Inflammatory macrophage treated with lipopolysaccharide for 4 hours (primary cell): ENCODE results near the gene LRRC56.
"Not testable (repeated sequence)": the region's sequence is repeated elsewhere in the genome, so short reads cannot be mapped to it uniquely, and the experiment has no call there.

Experiments
- DNase-seq: peaks from one replicate; pipeline ENCODE4 v3.0.0-alpha.2; 2020

The LRRC56 gene

GRCh38 chr11:559712-560304 lies 22.5 kb downstream of the LRRC56 start:
- DNase-seq = no peak

GRCh38 chr11:560305-561147 lies 23.2 kb downstream of the LRRC56 start, which contains the start of the genes LMNTD2 and RASSF7:
Gene LMNTD2, minus strand, starts transcription at chr11:560738. Its CDS starts 22 bp downstream, at chr11:560716.
Gene RASSF7, plus strand, starts transcription at chr11:560970. Its CDS starts 799 bp downstream, at chr11:561769.
- DNase-seq = peak; percentile 91

DNA sequence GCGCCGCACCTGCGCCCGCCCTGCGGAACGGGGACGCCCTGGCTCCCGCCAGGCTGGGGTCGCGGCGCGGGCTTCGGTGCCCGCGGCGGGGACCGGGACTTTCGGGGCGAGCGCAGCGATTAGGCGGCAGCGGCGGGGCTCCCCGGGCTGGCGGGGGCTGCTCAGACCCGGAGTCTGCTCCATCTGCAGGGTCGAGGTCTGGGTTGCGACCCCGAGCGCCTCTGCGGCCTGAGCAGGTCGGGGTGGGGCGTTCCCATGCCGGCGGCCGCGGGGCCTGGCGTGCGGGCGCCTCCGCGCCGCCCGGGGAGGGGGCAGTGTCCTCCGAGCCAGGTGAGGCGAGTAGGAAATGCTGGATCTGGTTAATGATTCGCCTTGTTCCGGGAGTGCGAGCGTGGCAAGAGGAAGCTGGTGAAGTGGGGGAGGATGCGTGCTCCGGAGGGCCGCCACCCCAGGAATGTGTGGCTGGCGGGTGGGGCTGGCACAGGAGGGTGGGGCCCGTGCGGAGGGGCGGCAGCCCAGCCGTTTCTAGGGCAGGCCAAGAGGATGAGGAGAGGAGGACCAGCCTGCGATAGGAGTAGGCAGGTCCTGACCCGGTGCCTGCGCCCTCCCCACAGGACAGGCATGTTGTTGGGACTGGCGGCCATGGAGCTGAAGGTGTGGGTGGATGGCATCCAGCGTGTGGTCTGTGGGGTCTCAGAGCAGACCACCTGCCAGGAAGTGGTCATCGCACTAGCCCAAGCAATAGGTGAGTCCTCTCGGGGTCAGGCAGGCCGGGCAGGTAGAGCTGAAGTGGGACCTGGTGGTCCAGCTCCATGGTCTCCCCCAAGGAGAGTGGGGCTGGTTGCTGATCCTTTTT lies 24.0 kb downstream of the LRRC56 start:
- no peak for DNase-seq

DNA sequence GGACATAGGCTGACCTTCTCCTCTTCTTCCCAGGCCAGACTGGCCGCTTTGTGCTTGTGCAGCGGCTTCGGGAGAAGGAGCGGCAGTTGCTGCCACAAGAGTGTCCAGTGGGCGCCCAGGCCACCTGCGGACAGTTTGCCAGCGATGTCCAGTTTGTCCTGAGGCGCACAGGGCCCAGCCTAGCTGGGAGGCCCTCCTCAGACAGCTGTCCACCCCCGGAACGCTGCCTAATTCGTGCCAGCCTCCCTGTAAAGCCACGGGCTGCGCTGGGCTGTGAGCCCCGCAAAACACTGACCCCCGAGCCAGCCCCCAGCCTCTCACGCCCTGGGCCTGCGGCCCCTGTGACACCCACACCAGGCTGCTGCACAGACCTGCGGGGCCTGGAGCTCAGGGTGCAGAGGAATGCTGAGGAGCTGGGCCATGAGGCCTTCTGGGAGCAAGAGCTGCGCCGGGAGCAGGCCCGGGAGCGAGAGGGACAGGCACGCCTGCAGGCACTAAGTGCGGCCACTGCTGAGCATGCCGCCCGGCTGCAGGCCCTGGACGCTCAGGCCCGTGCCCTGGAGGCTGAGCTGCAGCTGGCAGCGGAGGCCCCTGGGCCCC lies 24.8 kb downstream of the LRRC56 start:
- no peak for DNase-seq

DNA sequence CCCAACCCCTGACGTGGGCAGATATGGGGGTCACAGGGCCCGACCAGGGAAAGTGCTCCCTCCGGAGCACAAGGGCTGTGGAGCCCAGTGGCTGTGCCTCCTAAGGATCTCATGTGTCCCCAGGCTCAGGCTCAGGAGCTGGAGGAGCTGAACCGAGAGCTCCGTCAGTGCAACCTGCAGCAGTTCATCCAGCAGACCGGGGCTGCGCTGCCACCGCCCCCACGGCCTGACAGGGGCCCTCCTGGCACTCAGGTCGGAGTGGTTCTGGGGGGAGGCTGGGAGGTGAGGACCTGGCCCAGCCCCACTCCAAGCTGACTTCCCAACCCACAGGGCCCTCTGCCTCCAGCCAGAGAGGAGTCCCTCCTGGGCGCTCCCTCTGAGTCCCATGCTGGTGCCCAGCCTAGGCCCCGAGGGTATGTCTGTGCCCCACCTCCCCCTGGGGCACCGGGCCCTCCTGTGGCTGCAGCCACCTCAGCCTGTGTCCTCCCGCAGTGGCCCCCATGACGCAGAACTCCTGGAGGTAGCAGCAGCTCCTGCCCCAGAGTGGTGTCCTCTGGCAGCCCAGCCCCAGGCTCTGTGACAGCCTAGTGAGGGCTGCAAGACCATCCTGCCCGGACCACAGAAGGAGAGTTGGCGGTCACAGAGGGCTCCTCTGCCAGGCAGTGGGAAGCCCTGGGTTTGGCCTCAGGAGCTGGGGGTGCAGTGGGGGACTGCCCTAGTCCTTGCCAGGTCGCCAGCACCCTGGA lies 25.9 kb downstream of the LRRC56 start:
- DNase-seq = no peak

DNA sequence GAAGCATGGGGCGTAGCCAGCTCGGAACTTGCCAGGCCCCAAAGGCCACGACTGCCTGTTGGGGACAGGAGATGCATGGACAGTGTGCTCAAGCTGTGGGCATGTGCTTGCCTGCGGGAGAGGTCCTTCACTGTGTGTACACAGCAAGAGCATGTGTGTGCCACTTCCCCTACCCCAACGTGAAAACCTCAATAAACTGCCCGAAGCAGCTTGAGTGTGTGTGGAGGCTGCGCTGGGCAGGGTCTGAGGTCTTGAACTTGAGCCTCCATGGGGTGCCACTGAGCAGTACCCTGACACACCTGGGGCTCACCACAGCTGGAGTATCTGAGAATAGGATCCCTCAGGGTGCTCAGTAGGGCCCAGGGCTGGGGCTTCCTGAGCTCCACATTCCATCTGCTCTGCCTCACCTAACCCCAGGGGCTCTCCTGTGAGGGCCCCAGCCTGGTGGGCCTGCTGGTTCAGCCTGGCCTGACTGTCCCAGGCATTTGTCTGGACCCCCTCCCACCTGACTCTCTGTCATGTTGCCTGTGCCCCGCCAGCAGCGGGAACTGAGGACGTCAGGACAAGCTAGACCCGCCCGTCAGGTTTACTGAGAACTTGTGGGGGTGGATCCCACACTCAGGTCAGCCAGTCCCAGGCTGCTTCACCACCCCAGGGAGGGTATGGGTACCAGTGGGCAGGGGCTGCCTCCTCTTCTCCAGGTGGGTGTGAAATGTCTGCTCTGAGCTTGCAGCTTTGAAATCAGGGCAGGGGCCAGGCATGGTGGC lies 26.7 kb downstream of the LRRC56 start:
- no peak for DNase-seq

DNA sequence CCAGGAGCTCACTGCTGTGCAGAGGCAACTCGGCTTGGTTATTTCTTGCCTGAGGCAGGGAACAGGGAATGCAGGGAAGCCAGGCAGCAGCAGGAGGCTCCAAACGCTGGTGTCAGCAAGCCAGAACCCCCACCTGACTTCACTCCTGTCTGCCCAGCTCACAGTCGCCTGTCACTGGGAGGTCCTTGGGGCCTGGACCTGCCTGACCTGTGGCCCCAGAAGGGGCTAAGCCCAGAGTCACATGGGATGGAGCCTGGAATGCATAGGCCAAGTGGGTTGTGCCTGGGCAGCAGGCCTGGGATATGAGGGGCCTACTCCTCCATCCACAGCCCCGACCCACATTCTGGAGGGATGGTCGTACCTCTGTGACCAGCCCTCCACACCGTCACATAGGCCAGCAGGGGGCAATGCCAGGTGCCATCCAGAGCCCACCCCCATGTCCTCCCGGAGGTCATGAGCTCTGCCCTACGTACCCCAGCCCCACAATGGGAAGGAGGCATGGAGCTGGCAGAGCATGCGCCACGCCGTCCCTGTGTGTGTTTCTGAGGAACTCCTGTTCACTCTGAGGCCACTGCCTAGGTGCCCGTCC lies 28.7 kb downstream of the LRRC56 start:
- no peak for DNase-seq

GRCh38 chr11:567011-567628 lies 29.8 kb downstream of the LRRC56 start:
- no peak for DNase-seq

GRCh38 chr11:567629-568292 lies 30.4 kb downstream of the LRRC56 start:
- DNase-seq = no peak

DNA sequence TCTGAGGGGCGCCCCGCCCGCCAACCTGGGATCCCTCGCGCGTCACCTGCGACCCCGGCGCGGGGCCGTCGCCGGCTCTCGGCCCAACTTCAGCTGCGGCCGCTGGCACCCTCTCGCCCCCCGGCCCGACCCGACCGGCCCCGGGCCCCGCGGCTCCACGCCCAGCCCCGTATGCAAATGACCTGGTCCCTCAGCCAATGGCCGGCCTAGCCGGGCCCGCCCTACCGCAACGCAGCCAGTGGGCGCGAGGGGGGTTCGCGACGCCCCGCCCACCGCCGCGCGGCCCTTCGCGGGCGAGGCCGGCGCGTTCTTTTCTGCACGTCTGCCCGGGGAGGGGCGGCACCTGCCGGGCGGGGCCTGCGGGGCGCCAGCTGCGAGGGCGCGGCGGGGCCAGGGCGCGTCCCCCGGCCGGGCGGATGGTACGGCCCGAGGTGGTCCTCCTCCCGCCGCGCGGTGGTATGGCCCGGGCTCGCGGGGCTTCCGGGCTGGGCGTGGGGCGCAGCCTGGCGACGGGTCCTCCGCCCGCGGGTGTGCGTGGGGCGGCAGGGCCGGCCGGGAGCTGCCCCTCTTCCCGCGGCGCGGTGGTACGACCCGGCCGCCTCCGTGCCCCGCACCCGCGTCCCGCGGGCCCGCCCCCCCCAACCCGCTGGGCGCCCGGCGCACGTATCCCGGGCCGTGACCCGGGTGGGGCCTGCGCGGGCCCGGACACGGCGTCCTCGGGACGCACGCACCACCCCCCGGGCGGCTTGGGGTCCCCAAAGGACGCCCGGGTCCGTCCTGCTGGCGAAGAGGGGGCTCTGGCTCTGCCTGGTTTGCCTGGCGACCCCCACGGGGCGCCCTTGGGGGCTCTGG lies 31.2 kb downstream of the LRRC56 start:
- DNase-seq = peak; percentile 96

GRCh38 chr11:569158-569885 lies 32.0 kb downstream of the LRRC56 start:
- DNase-seq = no peak

DNA sequence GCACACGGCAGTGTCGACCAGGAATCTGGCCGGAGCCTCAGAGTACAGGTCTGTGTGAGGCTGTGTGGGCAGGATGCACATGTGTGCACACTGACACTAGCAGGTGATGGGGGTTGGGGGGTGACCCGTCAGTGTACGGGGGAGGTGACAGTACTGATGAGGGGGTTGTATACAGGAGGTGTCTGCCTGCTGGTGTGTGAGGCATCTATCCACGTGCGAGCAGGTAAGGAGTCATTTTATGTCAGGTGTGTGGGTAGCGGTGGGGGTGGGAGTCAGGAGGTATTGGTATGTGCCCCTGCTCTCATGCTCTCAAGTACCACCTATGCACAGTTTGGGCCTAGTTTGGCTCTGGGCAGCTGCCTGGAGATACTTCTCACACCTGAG lies 34.5 kb downstream of the LRRC56 start:
- no peak for DNase-seq

GRCh38 chr11:573146-573759 lies 35.9 kb downstream of the LRRC56 start:
- DNase-seq = no peak

DNA sequence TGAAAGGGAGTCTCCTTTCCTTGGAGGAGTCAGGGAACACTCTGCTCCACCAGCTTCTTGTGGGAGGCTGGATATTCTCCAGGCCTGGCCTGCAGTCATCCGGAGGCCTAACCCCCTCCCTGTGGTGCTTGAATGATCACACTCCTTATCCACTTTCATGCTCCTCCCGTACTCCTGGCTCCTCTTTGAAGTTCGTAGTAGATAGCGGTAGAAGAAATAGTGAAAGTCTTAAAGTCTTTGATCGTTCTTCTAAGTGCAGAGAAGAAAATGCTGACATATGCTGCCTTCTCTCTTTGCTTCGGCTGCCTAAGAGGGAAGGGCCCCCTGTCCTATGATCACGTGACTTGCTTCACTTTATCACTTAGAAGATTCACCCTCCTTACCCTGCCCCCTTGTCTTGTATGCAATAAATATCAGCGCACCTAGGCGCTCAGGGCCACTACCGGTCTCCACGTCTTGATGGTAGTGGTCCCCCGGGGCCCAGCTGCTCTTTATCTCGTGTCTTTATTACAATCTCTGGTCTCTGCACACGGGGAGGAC lies 36.8 kb downstream of the LRRC56 start:
- DNase-seq = not testable (repeated sequence)

GRCh38 chr11:574632-575312 lies 37.4 kb downstream of the LRRC56 start:
- DNase-seq = no peak

GRCh38 chr11:575313-575995 lies 38.1 kb downstream of the LRRC56 start:
- no peak for DNase-seq
